Left renal pelvis (tissue), 4 donors: Measurements from ENCODE around the gene CEMP1. TPM values are rescaled to one million over a fixed set of nuclear protein-coding genes. Genes with fewer than 3 reads are reported as not detected.
A peak's percentile ranks its signal among the peaks of the same experiment; 100 is the strongest.

ENCODE experiments used
- DNase-seq, 4 donors: peaks; one replicate each; pipeline ENCODE4 v3.0.0-alpha.2; 2013; ENCODE audit warnings: low read depth in 4 of 4, low spot score in 3 of 4
- polyA plus RNA-seq, 4 donors: library from polyadenylated mRNA; unstranded; fragments of 120-200 nt; gene quantifications; one replicate each; pipeline ENCODE4 v1.2.1, GENCODE V29; 2013; ENCODE audit not compliant: insufficient read length in 4 of 4

CEMP1 gene
- polyA plus RNA-seq, 4 donors, result 1.9 to 7.1 (median 3.5) TPM

GRCh38 chr16:2507052-2507659 lies 24.1 kb downstream of the CEMP1 start:
- DNase-seq, result no peak

- no peak for DNase-seq
Observed at GRCh38 chr16:2505695-2506094, 25.5 kb downstream of the CEMP1 start.

- no peak for DNase-seq
Observed at GRCh38 chr16:2501946-2502895, 29.0 kb downstream of the CEMP1 start.

- peak; percentile 73 to 80 (median 78) for DNase-seq
Observed at GRCh38 chr16:2500918-2501750, 30.1 kb downstream of the CEMP1 start.

GRCh38 chr16:2500430-2500917 lies 30.7 kb downstream of the CEMP1 start:
- no peak for DNase-seq

GRCh38 chr16:2499890-2500429 lies 31.2 kb downstream of the CEMP1 start:
- DNase-seq, result no peak

GRCh38 chr16:2499454-2499853 lies 31.8 kb downstream of the CEMP1 start:
- no peak for DNase-seq

- no peak for DNase-seq
Observed at GRCh38 chr16:2498531-2499253, 32.5 kb downstream of the CEMP1 start.

- no peak for DNase-seq
Observed at GRCh38 chr16:2497695-2498484, 33.3 kb downstream of the CEMP1 start.

GRCh38 chr16:2497116-2497630 lies 34.0 kb downstream of the CEMP1 start:
- DNase-seq, result no peak

- no peak for DNase-seq
Observed at GRCh38 chr16:2496223-2497115, 34.7 kb downstream of the CEMP1 start.

GRCh38 chr16:2495041-2495440 lies 36.2 kb downstream of the CEMP1 start:
- no peak for DNase-seq

- no peak for DNase-seq
Observed at GRCh38 chr16:2494616-2495015, 36.6 kb downstream of the CEMP1 start.

GRCh38 chr16:2493605-2494004 lies 37.6 kb downstream of the CEMP1 start:
- no peak for DNase-seq

GRCh38 chr16:2492292-2492691 lies 38.9 kb downstream of the CEMP1 start:
- no peak for DNase-seq

GRCh38 chr16:2490190-2491105 lies 40.8 kb downstream of the CEMP1 start:
- DNase-seq, result no peak

- DNase-seq, result no peak
Observed at GRCh38 chr16:2489581-2489980, 41.6 kb downstream of the CEMP1 start.
